ENCODE data around the gene BRINP1. TPM values are rescaled to one million over a fixed set of nuclear protein-coding genes. Genes with fewer than 3 reads are reported as not detected.

The BRINP1 gene
- total RNA-seq, 6 experiments from 2014 or later: 0.09 to 0.43 (median 0.13) TPM; not detected in 1

GRCh38 chr9:119234636-119235035, 134.6 kb downstream of the BRINP1 start:
- Histone ChIP-seq H3K27me3 (no peaks in the 10 kb centered on the region), H3K4me1 (no peaks in the 10 kb centered on the region), H3K36me3 (no peaks in the 10 kb centered on the region), H3K27ac (no peak overlapping the region), H3K4me3 (no peak overlapping the region), H3K9me3 (no peaks in the 10 kb centered on the region)
- no peak for DNase-seq
- WGBS (ENCODE audit: insufficient coverage, low coverage, low lambda C conversion rate, missing lambda C conversion rate): 10% methylated on average over 1 of the region's 1 CpG
- TF ChIP-seq POLR2A (IDR thresholded peaks at IDR 0.05) (no peak), CTCF (IDR thresholded peaks at IDR 0.05) (no peak)
- ATAC-seq: no peak
- intact Hi-C loops (cut with DNase I): no loop called here

- Histone ChIP-seq H3K4me1 (no peaks in the 10 kb centered on the region), H3K27ac (no peak overlapping the region), H3K4me3 (no peak overlapping the region), H3K27me3 (no peaks in the 10 kb centered on the region), H3K36me3 (no peaks in the 10 kb centered on the region), H3K9me3 (no peaks in the 10 kb centered on the region)
- intact Hi-C loops (cut with DNase I): loop anchor here in 1 of 2 donors (10.0 kb wide), 1 partner anchor 63 kb away; no protein-coding TSS in a partner anchor
- DNase-seq (no peak), ATAC-seq (no peak)
- WGBS (ENCODE audit: insufficient coverage, low coverage, low lambda C conversion rate, missing lambda C conversion rate): 40% methylated on average over 1 of the region's 3 CpGs
- no peak for TF ChIP-seq CTCF (IDR thresholded peaks at IDR 0.05)
- no peak for TF ChIP-seq POLR2A (IDR thresholded peaks at IDR 0.05)
These were observed 141.8 kb downstream of the BRINP1 start for GRCh38 chr9:119227422-119227821.

- ATAC-seq (no peak), DNase-seq (no peak)
- Histone ChIP-seq H3K9me3 (no peaks in the 10 kb centered on the region), H3K27ac (no peak overlapping the region), H3K4me3 (no peak overlapping the region), H3K27me3 (no peaks in the 10 kb centered on the region), H3K36me3 (no peaks in the 10 kb centered on the region), H3K4me1 (no peaks in the 10 kb centered on the region)
- TF ChIP-seq CTCF (IDR thresholded peaks at IDR 0.05) (no peak), POLR2A (IDR thresholded peaks at IDR 0.05) (no peak)
- intact Hi-C loops (cut with DNase I): loop anchor here in 1 of 2 donors (10.0 kb wide), 1 partner anchor 60 kb away; no protein-coding TSS in a partner anchor
- 28% methylated on average over 2 of the region's 2 CpGs for WGBS (ENCODE audit: insufficient coverage, low coverage, low lambda C conversion rate, missing lambda C conversion rate)
These were observed 144.8 kb downstream of the BRINP1 start for GRCh38 chr9:119224431-119224830.

- Histone ChIP-seq H3K4me1 (no peaks in the 10 kb centered on the region), H3K36me3 (no peaks in the 10 kb centered on the region), H3K27me3 (no peaks in the 10 kb centered on the region), H3K27ac (no peak overlapping the region), H3K9me3 (no peaks in the 10 kb centered on the region), H3K4me3 (no peak overlapping the region)
- ATAC-seq (no peak), DNase-seq (no peak)
- intact Hi-C loops (cut with DNase I): loop anchor here in 1 of 2 donors (10.0 kb wide), 1 partner anchor 56 kb away; no protein-coding TSS in a partner anchor
- TF ChIP-seq POLR2A (IDR thresholded peaks at IDR 0.05): no peak
- no peak for TF ChIP-seq CTCF (IDR thresholded peaks at IDR 0.05)
- 81% methylated on average over 2 of the region's 4 CpGs for WGBS (ENCODE audit: insufficient coverage, low coverage, low lambda C conversion rate, missing lambda C conversion rate)
These were observed 148.0 kb downstream of the BRINP1 start for GRCh38 chr9:119221276-119221675.

GRCh38 chr9:119218293-119218692, 150.9 kb downstream of the BRINP1 start:
- 45% methylated on average over 6 of the region's 7 CpGs for WGBS (ENCODE audit: insufficient coverage, low coverage, low lambda C conversion rate, missing lambda C conversion rate)
- intact Hi-C loops (cut with DNase I): no loop called here

More at GRCh38 chr9:119218293-119218692, 150.9 kb downstream of the BRINP1 start:
- no peaks in the 10 kb centered on the region for H3K36me3 ChIP-seq
- H3K9me3 ChIP-seq: no peaks in the 10 kb centered on the region
- H3K4me3 ChIP-seq: no peak overlapping the region
- no peak for DNase-seq
- H3K27ac ChIP-seq: no peak overlapping the region
- no peak for ATAC-seq
- H3K27me3 ChIP-seq: no peaks in the 10 kb centered on the region
- TF ChIP-seq POLR2A (IDR thresholded peaks at IDR 0.05) (no peak), CTCF (IDR thresholded peaks at IDR 0.05) (no peak)
- no peaks in the 10 kb centered on the region for H3K4me1 ChIP-seq

All from right lobe of liver (tissue), 6 donors.